ENCODE results near the gene CFAP65. TPM values are rescaled to one million over a fixed set of nuclear protein-coding genes. Genes with fewer than 3 reads are reported as not detected.

The CFAP65 gene
- total and polyA plus RNA-seq, 2 of the 4 experiments (the other 2 are of a cell fraction): not detected

GRCh38 chr2:219059725-219060682, 18.7 kb upstream of the CFAP65 start:
- no peak overlapping the region for H4K91ac ChIP-seq (ENCODE audit: insufficient read depth, low read depth, low read length)
- no peak overlapping the region for H2BK20ac ChIP-seq (ENCODE audit: low read depth, low read length)
- H3K18ac ChIP-seq (ENCODE audit: low read depth, low read length): no peak overlapping the region
- in situ Hi-C loops (cut with MboI; ENCODE audit: low sequenced_read_pairs): loop anchor here (5.0 kb wide), 1 partner anchor 92 kb away; no protein-coding TSS in a partner anchor
- no peaks in the 10 kb centered on the region for H3K9me3 ChIP-seq (ENCODE audit: control insufficient read depth, insufficient read depth, low read length)
- H3K56ac ChIP-seq (ENCODE audit: extremely low read depth, insufficient read depth, low read length): no peak overlapping the region
- H3K23ac ChIP-seq (ENCODE audit: low read depth, low read length): no peak overlapping the region
- no peak overlapping the region for H3K4ac ChIP-seq (ENCODE audit: low read depth, low read length)
- no peak overlapping the region for H2BK5ac ChIP-seq (ENCODE audit: low read depth, low read length, poor library complexity, severe bottlenecking)
- H4K20me1 ChIP-seq (ENCODE audit: insufficient read depth, low read length): no peaks in the 10 kb centered on the region
- H2AK5ac ChIP-seq (ENCODE audit: low read depth, low read length): no peak overlapping the region
- no peak for TF ChIP-seq USF2 (IDR thresholded peaks at IDR 0.05; ENCODE audit: low read depth, low read length)
- TF ChIP-seq MAFK (IDR thresholded peaks at IDR 0.05; ENCODE audit: low read depth, low read length): no peak
- peak overlapping the region; percentile 47 for H2AFZ ChIP-seq (replicated peaks; ENCODE audit: low read length, poor library complexity)
- no peak overlapping the region; the same call in 1 of the 2 replicates for H3K4me2 ChIP-seq (ENCODE audit: low read depth, low read length)
- ChIA-PET POLR2A (ENCODE audit: unreplicated experiment) (no interaction called here), CTCF (interaction anchor here (1.0 to 2.2 kb wide), 5 partner anchors 44 to 98 kb away, joined by 3 to 12 read pairs (median 6); no protein-coding TSS in a partner anchor)
- intact Hi-C loops (cut with micrococcal nuclease): loop anchor here (5.0 kb wide), 1 partner anchor 237 kb away; no protein-coding TSS in a partner anchor
- ATAC-seq (ENCODE audit: low read depth) (no peak), DNase-seq (no peak)
- 6% methylated on average over 23 of the region's 81 CpGs; no CpG with 5 or more reads in 1 of the 2 experiments for WGBS, 2 experiments (ENCODE audit: extremely low coverage in 2 of 2, insufficient read length in 1 of 2)
- H3K9me1 ChIP-seq (ENCODE audit: insufficient read depth, low read length): no peaks in the 10 kb centered on the region
- peaks cover 6% of the 10 kb centered on the region; the same call in 1 of the 2 replicates for H3K4me1 ChIP-seq (ENCODE audit: control insufficient read depth, insufficient read depth, low read length)
- H3K36me3 ChIP-seq (ENCODE audit: control insufficient read depth, insufficient read depth, low read length): no peaks in the 10 kb centered on the region
- H2BK15ac ChIP-seq (ENCODE audit: low read depth, low read length): no peak overlapping the region
- H2BK120ac ChIP-seq (ENCODE audit: low read depth, low read length): no peak overlapping the region
- H3K27ac ChIP-seq (ENCODE audit: insufficient read depth, low read length): no peak overlapping the region
- dilution Hi-C loops (cut with HindIII; ENCODE audit: low sequenced_read_pairs, unreplicated experiment): no loop called here
- H2AK9ac ChIP-seq (replicated peaks; ENCODE audit: low read depth, low read length, poor library complexity): peak overlapping the region; percentile 38
- no peak overlapping the region for H3K4me3 ChIP-seq (ENCODE audit: insufficient read depth, low read depth, low read length)
- no peak overlapping the region for H4K5ac ChIP-seq (ENCODE audit: low read depth, low read length)
- H3K79me1 ChIP-seq (ENCODE audit: low read depth in 1 of 2, low read length in 2 of 2): no peaks in the 10 kb centered on the region
- BruUV-seq (replicated peaks): no TSS peak
- H3K27me3 ChIP-seq (ENCODE audit: control insufficient read depth, insufficient read depth, low read length): peaks cover 89% of the 10 kb centered on the region
- H3K9ac ChIP-seq (ENCODE audit: low read depth, low read length): no peak overlapping the region
- no peak overlapping the region for H3K14ac ChIP-seq (replicated peaks; ENCODE audit: low read depth, low read length)
- H4K8ac ChIP-seq (ENCODE audit: low read depth in 2 of 2, low read length in 2 of 2): no peak overlapping the region

Measured in IMR-90 (cell line).